Activated CD4-positive, alpha-beta T cell treated with anti-CD3 and anti-CD28 coated beads, Interleukin-2, amount 10 ng/mL, durations not matched to agents 24 days and 14 days (primary cell): ENCODE results near the gene LRIF1. TPM values are rescaled to one million over a fixed set of nuclear protein-coding genes. Genes with fewer than 3 reads are reported as not detected.
A peak's percentile ranks its signal among the peaks of the same experiment; 100 is the strongest.

Experiments used
- DNase-seq: peaks from one replicate; pipeline ENCODE4 v3.0.0; 2022
- H3K27ac Mint-ChIP-seq: one replicate; pipeline ENCODE4 v1.8.0; 2022; ENCODE audit warnings: mild to moderate bottlenecking, mixed read lengths
- H3K27me3 Mint-ChIP-seq: one replicate; pipeline ENCODE4 v1.8.0; 2022; ENCODE audit warnings: mixed read lengths
- H3K36me3 Mint-ChIP-seq: one replicate; pipeline ENCODE4 v1.8.0; 2022; ENCODE audit warnings: low read depth, mild to moderate bottlenecking, mixed read lengths
- H3K4me1 Mint-ChIP-seq: one replicate; pipeline ENCODE4 v1.8.0; 2021; ENCODE audit warnings: mixed read lengths
- H3K4me3 Mint-ChIP-seq: one replicate; pipeline ENCODE4 v1.8.0; 2022; ENCODE audit warnings: mild to moderate bottlenecking, moderate library complexity, mixed read lengths
- H3K9me3 Mint-ChIP-seq: one replicate; pipeline ENCODE4 v1.8.0; 2021; ENCODE audit warnings: mixed read lengths
- intact Hi-C: fragments of 100-400 bp; cut with micrococcal nuclease; formaldehyde crosslinking; loops from one replicate; pipeline ENCODE4 v1.15.1; 2023
- total RNA-seq: library from RNA; stranded (reverse); gene quantifications from 2 replicates; pipeline ENCODE4 v1.2.3, GENCODE V29; 2022

The LRIF1 gene
- total RNA-seq, 1 donor from 2014 or later, result 14.4 TPM

GRCh38 chr1:110928191-110928590 is 35.5 kb downstream of the LRIF1 start:
- H3K9me3 Mint-ChIP-seq, result peaks cover 30% of the 10 kb centered on the region
- H3K27me3 Mint-ChIP-seq, result peaks cover 3% of the 10 kb centered on the region
- H3K4me1 Mint-ChIP-seq, result peaks cover 4% of the 10 kb centered on the region
- no peak overlapping the region for H3K4me3 Mint-ChIP-seq
- no peak overlapping the region for H3K27ac Mint-ChIP-seq
- H3K36me3 Mint-ChIP-seq, result peaks cover 10% of the 10 kb centered on the region
- intact Hi-C loops, result no loop called here
- no peak for DNase-seq

- DNase-seq, result no peak
- Mint-ChIP-seq H3K9me3 (peaks cover 34% of the 10 kb centered on the region), H3K4me3 (no peak overlapping the region), H3K27ac (no peak overlapping the region), H3K4me1 (peaks cover 4% of the 10 kb centered on the region), H3K36me3 (peaks cover 13% of the 10 kb centered on the region), H3K27me3 (peaks cover 3% of the 10 kb centered on the region)
- intact Hi-C loops, result no loop called here
Observed at GRCh38 chr1:110927484-110928075, 36.1 kb downstream of the LRIF1 start.

- no peak for DNase-seq
- intact Hi-C loops, result no loop called here
- Mint-ChIP-seq H3K27me3 (peaks cover 9% of the 10 kb centered on the region), H3K36me3 (peaks cover 10% of the 10 kb centered on the region), H3K4me3 (no peak overlapping the region), H3K9me3 (peaks cover 31% of the 10 kb centered on the region), H3K27ac (no peak overlapping the region), H3K4me1 (peaks cover 7% of the 10 kb centered on the region)
Observed at GRCh38 chr1:110921953-110922352, 41.8 kb downstream of the LRIF1 start.

GRCh38 chr1:110918016-110918415 is 45.7 kb downstream of the LRIF1 start:
- Mint-ChIP-seq H3K4me3 (no peak overlapping the region), H3K27me3 (peaks cover 5% of the 10 kb centered on the region), H3K4me1 (peaks cover 17% of the 10 kb centered on the region), H3K36me3 (peaks cover 18% of the 10 kb centered on the region), H3K9me3 (peaks cover 28% of the 10 kb centered on the region), H3K27ac (no peak overlapping the region)
- intact Hi-C loops, result no loop called here
- DNase-seq, result no peak

GRCh38 chr1:110916669-110917306 is 46.9 kb downstream of the LRIF1 start:
- Mint-ChIP-seq H3K4me3 (peak overlapping the region; percentile 71), H3K36me3 (peaks cover 17% of the 10 kb centered on the region), H3K27me3 (peaks cover 3% of the 10 kb centered on the region), H3K27ac (peak overlapping the region; percentile 71), H3K9me3 (peaks cover 24% of the 10 kb centered on the region), H3K4me1 (peaks cover 17% of the 10 kb centered on the region)
- DNase-seq, result peak; percentile 84
- intact Hi-C loops, result loop anchor here (1.0 kb wide), 1 partner anchor 36 kb away; no protein-coding TSS in a partner anchor

GRCh38 chr1:110916274-110916668 is 47.5 kb downstream of the LRIF1 start:
- Mint-ChIP-seq H3K4me1 (peaks cover 17% of the 10 kb centered on the region), H3K9me3 (peaks cover 24% of the 10 kb centered on the region), H3K36me3 (peaks cover 19% of the 10 kb centered on the region), H3K27ac (no peak overlapping the region), H3K4me3 (peak overlapping the region; percentile 71), H3K27me3 (peaks cover 6% of the 10 kb centered on the region)
- intact Hi-C loops, result no loop called here
- no peak for DNase-seq

- H3K27me3 Mint-ChIP-seq, result peaks cover 5% of the 10 kb centered on the region
- intact Hi-C loops, result no loop called here
- no peak for DNase-seq
- H3K27ac Mint-ChIP-seq, result no peak overlapping the region
- H3K36me3 Mint-ChIP-seq, result peaks cover 19% of the 10 kb centered on the region
- no peak overlapping the region for H3K4me3 Mint-ChIP-seq
- peaks cover 17% of the 10 kb centered on the region for H3K4me1 Mint-ChIP-seq
- peaks cover 26% of the 10 kb centered on the region for H3K9me3 Mint-ChIP-seq
Observed at GRCh38 chr1:110915804-110916203, 47.9 kb downstream of the LRIF1 start.

- no peak for DNase-seq
- intact Hi-C loops, result no loop called here
- H3K27me3 Mint-ChIP-seq, result peaks cover 3% of the 10 kb centered on the region
- H3K27ac Mint-ChIP-seq, result no peak overlapping the region
- peaks cover 25% of the 10 kb centered on the region for H3K36me3 Mint-ChIP-seq
- peaks cover 17% of the 10 kb centered on the region for H3K4me1 Mint-ChIP-seq
- peaks cover 23% of the 10 kb centered on the region for H3K9me3 Mint-ChIP-seq
- no peak overlapping the region for H3K4me3 Mint-ChIP-seq
Observed at GRCh38 chr1:110914676-110915075, 49.0 kb downstream of the LRIF1 start.

GRCh38 chr1:110912784-110913183 is 50.9 kb downstream of the LRIF1 start:
- peaks cover 40% of the 10 kb centered on the region for H3K9me3 Mint-ChIP-seq

GRCh38 chr1:110903853-110904500 is 59.7 kb downstream of the LRIF1 start:
- no peak overlapping the region for H3K4me3 Mint-ChIP-seq
- peak overlapping the region; percentile 36 for H3K27ac Mint-ChIP-seq
- DNase-seq, result peak; percentile 54
- no peaks in the 10 kb centered on the region for H3K27me3 Mint-ChIP-seq
- H3K4me1 Mint-ChIP-seq, result peaks cover 7% of the 10 kb centered on the region
- H3K9me3 Mint-ChIP-seq, result peaks cover 17% of the 10 kb centered on the region
- peaks cover 61% of the 10 kb centered on the region for H3K36me3 Mint-ChIP-seq
- intact Hi-C loops, result no loop called here

More at GRCh38 chr1:110912784-110913183, 50.9 kb downstream of the LRIF1 start:
- Mint-ChIP-seq H3K27ac (no peak overlapping the region), H3K4me1 (peaks cover 15% of the 10 kb centered on the region), H3K4me3 (no peak overlapping the region), H3K36me3 (peaks cover 30% of the 10 kb centered on the region), H3K27me3 (peaks cover 3% of the 10 kb centered on the region)
- intact Hi-C loops, result no loop called here
- no peak for DNase-seq

GRCh38 chr1:110902820-110903463 is 60.8 kb downstream of the LRIF1 start:
- peaks cover 7% of the 10 kb centered on the region for H3K9me3 Mint-ChIP-seq
- DNase-seq, result peak; percentile 54
- peaks cover 70% of the 10 kb centered on the region for H3K36me3 Mint-ChIP-seq
- no peak overlapping the region for H3K27ac Mint-ChIP-seq
- H3K4me1 Mint-ChIP-seq, result peaks cover 14% of the 10 kb centered on the region
- no peak overlapping the region for H3K4me3 Mint-ChIP-seq
- intact Hi-C loops, result no loop called here
- no peaks in the 10 kb centered on the region for H3K27me3 Mint-ChIP-seq

- H3K36me3 Mint-ChIP-seq, result peaks cover 88% of the 10 kb centered on the region
- no peaks in the 10 kb centered on the region for H3K27me3 Mint-ChIP-seq
- H3K9me3 Mint-ChIP-seq, result no peaks in the 10 kb centered on the region
- intact Hi-C loops, result loop anchor here (5.0 kb wide), 1 partner anchor 37 kb away; no protein-coding TSS in a partner anchor
- H3K27ac Mint-ChIP-seq, result peak overlapping the region; percentile 31
- H3K4me1 Mint-ChIP-seq, result peaks cover 44% of the 10 kb centered on the region
- no peak for DNase-seq
- no peak overlapping the region for H3K4me3 Mint-ChIP-seq
Observed at GRCh38 chr1:110899458-110899843, 64.3 kb downstream of the LRIF1 start.

GRCh38 chr1:110898734-110899457 is 64.8 kb downstream of the LRIF1 start:
- Mint-ChIP-seq H3K27me3 (no peaks in the 10 kb centered on the region), H3K36me3 (peaks cover 89% of the 10 kb centered on the region)
- intact Hi-C loops, result loop anchor here (5.0 kb wide), 1 partner anchor 37 kb away; no protein-coding TSS in a partner anchor

More at GRCh38 chr1:110898734-110899457, 64.8 kb downstream of the LRIF1 start:
- no peaks in the 10 kb centered on the region for H3K9me3 Mint-ChIP-seq
- H3K27ac Mint-ChIP-seq, result peak overlapping the region; percentile 46
- DNase-seq, result peak; percentile 58
- no peak overlapping the region for H3K4me3 Mint-ChIP-seq
- peaks cover 50% of the 10 kb centered on the region for H3K4me1 Mint-ChIP-seq
